T-cell (primary cell): ENCODE results near the gene SLC24A3. TPM values are rescaled to one million over a fixed set of nuclear protein-coding genes. Genes with fewer than 3 reads are reported as not detected.

Experiments used
- ATAC-seq, 4 experiments: fragments of 200-7000 bp in 3 of 4; fragments of 150-1000 bp in 1 of 4; cut with Tn5 transposase; replicated peaks in 1 of 4; 1 replicate in 3 of 4; 2 replicates in 1 of 4; pipeline ENCODE4 v1.10.0; 2021; ENCODE audit warnings: moderate library complexity in 3 of 4, mild to moderate bottlenecking in 2 of 4, moderate number of reproducible peaks in 1 of 4
- CTCF ChIA-PET, 2 donors: fragments of 300-600 bp; sonication (Branson Sonifier 250); formaldehyde crosslinking; loops; one replicate each; lab custom pipeline; 2022; ENCODE audit warnings: antibody characterized with exemption in 2 of 2; lab: Charles Lee
- POLR2A ChIA-PET, 2 donors: fragments of 300-600 bp; sonication (Branson Sonifier 250); formaldehyde crosslinking; loops; one replicate each; lab custom pipeline; 2022; ENCODE audit warnings: antibody characterized with exemption in 2 of 2; lab: Charles Lee
- DNase-seq, 35 experiments: peaks; one replicate each; pipeline versions ENCODE4 v3.0.0 to v3.0.0-alpha.2; 2013 to 2023
- H3K27ac ChIP-seq: one replicate; pipeline ENCODE4 v1.5.1; 2013; ENCODE audit warnings: low read length
- H3K27me3 ChIP-seq, 2 experiments: replicated peaks in 1 of 2; 1 replicate in 1 of 2; 2 replicates in 1 of 2; pipeline versions ENCODE4 v1.6.1 to v1.7.0; 2013; ENCODE audit warnings: low read length in 1 of 2, mixed read lengths in 1 of 2; ENCODE audit not compliant: control insufficient read depth in 2 of 2, insufficient read depth in 2 of 2; ENCODE audit errors: extremely low read depth in 1 of 2
- H3K36me3 ChIP-seq, 2 donors: 1 replicate in 1 of 2; 2 replicates in 1 of 2; pipeline versions ENCODE4 v1.6.1 to v1.7.0; 2013; ENCODE audit warnings: low read length in 1 of 2; ENCODE audit not compliant: control insufficient read depth in 2 of 2, insufficient read depth in 1 of 2; ENCODE audit errors: extremely low read depth in 1 of 2
- H3K4me1 ChIP-seq, 2 experiments: 1 replicate in 1 of 2; 2 replicates in 1 of 2; pipeline versions ENCODE4 v1.6.1 to v1.7.0; 2013; ENCODE audit warnings: low read length in 2 of 2, mixed read lengths in 1 of 2; ENCODE audit not compliant: insufficient read depth in 2 of 2, control insufficient read depth in 1 of 2; ENCODE audit errors: extremely low read depth in 1 of 2
- H3K4me3 ChIP-seq, 2 donors: 1 replicate in 1 of 2; 2 replicates in 1 of 2; pipeline versions ENCODE4 v1.5.1 to v1.7.0; 2013; ENCODE audit warnings: mild to moderate bottlenecking in 2 of 2, low read length in 1 of 2, moderate library complexity in 1 of 2; ENCODE audit not compliant: control insufficient read depth in 1 of 2; ENCODE audit errors: extremely low read depth in 1 of 2
- H3K9me3 ChIP-seq: 2 replicates; pipeline ENCODE4 v1.7.0; 2013
- H3K27ac Mint-ChIP-seq, 2 donors: one replicate each; pipeline ENCODE4 v1.8.0; 2020 to 2021; ENCODE audit warnings: mild to moderate bottlenecking in 2 of 2, mixed read lengths in 2 of 2
- H3K27me3 Mint-ChIP-seq, 2 donors: one replicate each; pipeline ENCODE4 v1.8.0; 2021 to 2022; ENCODE audit warnings: mixed read lengths in 2 of 2
- H3K36me3 Mint-ChIP-seq: one replicate; pipeline ENCODE4 v1.8.0; 2021; ENCODE audit warnings: mixed read lengths
- H3K4me1 Mint-ChIP-seq, 3 donors: one replicate each; pipeline ENCODE4 v1.8.0; 2020 to 2022; ENCODE audit warnings: mixed read lengths in 3 of 3, mild to moderate bottlenecking in 1 of 3
- H3K4me3 Mint-ChIP-seq, 3 donors: one replicate each; pipeline ENCODE4 v1.8.0; 2020 to 2022; ENCODE audit warnings: mild to moderate bottlenecking in 3 of 3, mixed read lengths in 3 of 3, moderate library complexity in 3 of 3
- H3K9me3 Mint-ChIP-seq, 3 donors: one replicate each; pipeline ENCODE4 v1.8.0; 2020 to 2022; ENCODE audit warnings: mixed read lengths in 3 of 3
- WGBS: methylation state at CpG from one replicate; pipeline ENCODE4 v1.1.5; 2013; ENCODE audit warnings: missing lambda C conversion rate; ENCODE audit not compliant: insufficient coverage; 5-methylcytosine and 5-hydroxymethylcytosine counted together
- total RNA-seq, 35 experiments: library from RNA in 6 of 35; stranded (reverse) in 6 of 35; fragments of 120-200 nt in 1 of 35; gene quantifications; one replicate each; pipeline versions ENCODE4 v1.2.1 to v1.2.4 and lab custom pipeline; 2013 to 2026

Gene SLC24A3
- total RNA-seq, 5 donors from 2014 or later (not counting 1 experiment from before 2014, with no cell fraction given) = 0.06 to 0.25 (median 0.12) TPM

DNA sequence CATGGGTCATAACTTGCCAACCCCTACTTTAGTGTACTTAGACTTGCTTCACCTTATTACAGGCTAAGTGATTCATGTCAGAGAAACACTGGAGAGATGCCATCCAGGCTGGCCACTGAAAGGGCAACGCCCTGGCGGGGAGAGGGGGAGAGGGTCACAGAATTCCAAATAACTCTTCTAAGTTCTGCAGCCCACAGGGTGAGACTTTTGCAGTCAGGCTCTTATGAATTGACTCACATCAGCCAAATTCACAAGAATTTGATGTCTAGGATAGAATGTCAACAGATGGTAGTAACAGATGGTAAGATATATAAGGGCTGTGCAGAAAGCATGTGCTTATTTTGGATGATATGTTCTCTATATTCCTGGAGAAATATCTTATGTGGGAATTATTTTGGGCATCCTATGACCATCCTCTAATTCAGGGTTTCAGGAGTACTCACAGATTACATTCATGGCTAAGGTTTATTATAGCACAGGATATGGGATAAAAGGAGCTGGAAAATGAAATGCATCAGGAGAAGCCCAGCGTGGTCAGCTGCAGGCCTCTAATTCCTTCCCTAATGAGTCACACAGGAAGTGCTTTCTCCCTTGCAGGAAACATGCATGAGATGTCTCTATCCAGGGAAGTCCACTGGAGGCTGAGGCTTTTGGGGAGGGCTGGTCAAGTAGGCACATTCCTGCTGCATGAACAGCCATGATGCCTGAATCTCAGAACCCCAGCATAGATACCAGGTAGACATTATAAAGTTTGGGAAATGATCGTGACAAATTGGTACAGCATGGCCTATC, 486.9 kb downstream of the SLC24A3 start:
- no peaks in the 10 kb centered on the region for H3K4me1 ChIP-seq
- H3K36me3 ChIP-seq = no peaks in the 10 kb centered on the region
- H3K27ac ChIP-seq = no peak overlapping the region
- Mint-ChIP-seq H3K9me3 (peaks cover 0 to 6% (median 3%) of the 10 kb centered on the region in 3 donors), H3K27ac (no peak overlapping the region), H3K36me3 (no peaks in the 10 kb centered on the region), H3K4me1 (no peaks in the 10 kb centered on the region), H3K4me3 (no peak overlapping the region), H3K27me3 (peaks cover 4 to 5% of the 10 kb centered on the region in 2 donors)
- peaks cover 0 to 2% of the 10 kb centered on the region in 2 experiments for H3K27me3 ChIP-seq
- no peak for DNase-seq
- no peak overlapping the region for H3K4me3 ChIP-seq
- ChIA-PET POLR2A (no interaction called here), CTCF (no interaction called here)
- WGBS = 80% methylated on average over 1 of the region's 4 CpGs
- H3K9me3 ChIP-seq = no peaks in the 10 kb centered on the region
- no peak for ATAC-seq

DNA sequence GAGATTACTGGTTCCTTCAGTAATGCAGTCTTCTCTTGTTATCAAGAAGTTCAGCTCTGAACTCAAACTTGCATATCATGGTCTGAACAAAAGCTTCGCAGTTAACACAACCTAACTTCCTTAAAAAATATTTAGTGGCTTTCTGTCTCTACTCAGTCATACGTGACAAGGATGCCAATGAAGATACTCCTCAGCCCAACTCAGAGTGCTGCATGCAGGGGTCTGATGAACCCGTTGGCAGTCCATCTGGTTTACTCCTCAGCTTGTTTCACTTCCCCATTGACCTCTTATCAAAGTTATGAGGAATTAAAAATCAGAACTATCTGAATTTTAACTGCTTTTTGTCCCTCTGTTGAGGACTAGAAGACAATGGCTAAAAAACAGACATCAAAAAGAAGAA, 489.0 kb downstream of the SLC24A3 start:
- peaks cover 0 to 2% of the 10 kb centered on the region in 2 experiments for H3K27me3 ChIP-seq
- ChIA-PET POLR2A (interaction anchor here in 1 of 2 donors (0.6 kb wide), 1 partner anchor 25 kb away, joined by 3 read pairs; no protein-coding TSS in a partner anchor), CTCF (no interaction called here)
- no peaks in the 10 kb centered on the region for H3K36me3 ChIP-seq
- Mint-ChIP-seq H3K4me1 (no peaks in the 10 kb centered on the region), H3K36me3 (no peaks in the 10 kb centered on the region), H3K27ac (no peak overlapping the region), H3K9me3 (peaks cover 0 to 6% (median 3%) of the 10 kb centered on the region in 3 donors), H3K4me3 (no peak overlapping the region), H3K27me3 (peaks cover 5% of the 10 kb centered on the region in 2 donors)
- no CpG with 5 or more reads among the region's 3 CpGs for WGBS
- no peak overlapping the region for H3K4me3 ChIP-seq
- H3K4me1 ChIP-seq = no peaks in the 10 kb centered on the region
- peak in 1 of 35 experiments; percentile 12 for DNase-seq
- no peak overlapping the region for H3K27ac ChIP-seq
- no peak for ATAC-seq
- H3K9me3 ChIP-seq = no peaks in the 10 kb centered on the region

DNA sequence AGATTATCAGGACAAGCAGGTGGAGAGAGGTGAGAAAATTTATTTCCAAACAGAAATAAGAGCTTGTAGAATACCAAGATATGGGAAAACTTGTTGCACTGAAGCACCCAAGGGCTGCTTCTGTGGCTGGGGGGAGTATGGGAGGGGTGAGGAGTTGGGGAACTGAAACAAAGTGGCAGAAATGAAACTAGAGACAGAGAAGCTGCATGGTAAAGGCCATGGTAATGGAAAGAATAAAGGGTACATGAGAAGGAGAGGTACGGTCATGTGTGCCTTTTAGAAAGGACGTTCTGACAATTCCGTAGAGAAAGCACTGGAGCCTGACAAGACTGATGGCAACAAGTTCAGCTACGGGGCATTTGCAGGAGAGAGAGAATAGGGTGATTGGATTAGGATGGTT, 494.0 kb downstream of the SLC24A3 start:
- H3K9me3 ChIP-seq = no peaks in the 10 kb centered on the region
- H3K27me3 Mint-ChIP-seq = peaks cover 2 to 5% of the 10 kb centered on the region in 2 donors
- DNase-seq (peak in 1 of 35 experiments; percentile 11), ATAC-seq (no peak)
- H3K4me3 Mint-ChIP-seq = no peak overlapping the region
- H3K4me1 Mint-ChIP-seq = no peaks in the 10 kb centered on the region
- peaks cover 0 to 11% (median 3%) of the 10 kb centered on the region in 3 donors for H3K9me3 Mint-ChIP-seq
- no peak overlapping the region for H3K27ac ChIP-seq
- H3K27ac Mint-ChIP-seq = no peak overlapping the region
- no peaks in the 10 kb centered on the region for H3K36me3 ChIP-seq
- no peak overlapping the region for H3K4me3 ChIP-seq
- peaks cover 0 to 2% of the 10 kb centered on the region in 2 experiments for H3K27me3 ChIP-seq
- CTCF ChIA-PET = interaction anchor here (0.5 to 1.3 kb wide), 2 partner anchors 12 to 46 kb away, joined by 3 to 4 read pairs; no protein-coding TSS in a partner anchor
- 76% methylated on average over 4 of the region's 4 CpGs for WGBS
- H3K4me1 ChIP-seq = no peaks in the 10 kb centered on the region
- POLR2A ChIA-PET = no interaction called here
- no peaks in the 10 kb centered on the region for H3K36me3 Mint-ChIP-seq

DNA sequence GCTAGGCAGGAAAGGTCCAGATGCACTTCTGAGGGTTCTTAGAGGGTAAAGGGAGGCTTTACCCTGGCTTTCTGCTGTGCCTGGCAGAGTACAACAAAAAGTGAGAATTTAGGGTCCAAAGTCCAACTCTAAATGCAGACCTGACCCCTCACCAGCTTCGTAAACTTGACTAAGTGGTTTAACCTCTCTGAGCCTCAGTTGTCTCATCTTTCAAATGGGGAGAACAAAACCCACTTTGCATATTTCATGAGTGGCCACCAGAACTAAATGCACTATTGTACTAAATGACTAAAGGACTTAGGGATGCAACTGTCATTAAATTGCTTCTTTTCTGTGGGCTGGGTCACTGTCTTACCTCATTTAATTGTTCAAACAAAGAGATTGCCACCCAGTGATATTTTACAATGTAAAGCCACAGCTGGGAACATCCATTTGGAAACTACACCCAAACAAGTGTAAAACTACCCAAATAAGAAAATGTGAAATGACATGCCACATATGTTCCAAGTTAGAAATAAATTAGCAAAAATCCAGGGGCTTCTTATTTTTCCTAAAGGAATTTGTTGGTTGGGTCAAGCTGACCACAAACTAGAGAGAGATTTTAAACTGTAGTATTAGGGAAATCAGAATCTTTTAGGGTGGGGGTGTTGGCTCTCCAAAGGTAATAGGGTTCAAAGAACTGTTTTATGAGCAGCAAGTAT, 497.3 kb downstream of the SLC24A3 start:
- Mint-ChIP-seq H3K4me1 (no peaks in the 10 kb centered on the region), H3K27me3 (peaks cover 1 to 6% of the 10 kb centered on the region in 2 donors), H3K27ac (no peak overlapping the region), H3K4me3 (no peak overlapping the region), H3K36me3 (no peaks in the 10 kb centered on the region), H3K9me3 (peaks cover 0 to 6% (median under 1%) of the 10 kb centered on the region in 3 donors)
- DNase-seq (no peak), ATAC-seq (no peak)
- ChIA-PET POLR2A (no interaction called here), CTCF (no interaction called here)
- Histone ChIP-seq H3K36me3 (no peaks in the 10 kb centered on the region), H3K27ac (no peak overlapping the region), H3K4me3 (no peak overlapping the region), H3K4me1 (no peaks in the 10 kb centered on the region), H3K9me3 (no peaks in the 10 kb centered on the region), H3K27me3 (peaks cover 0 to 2% of the 10 kb centered on the region in 2 experiments)
- no CpG with 5 or more reads among the region's 1 CpG for WGBS

DNA sequence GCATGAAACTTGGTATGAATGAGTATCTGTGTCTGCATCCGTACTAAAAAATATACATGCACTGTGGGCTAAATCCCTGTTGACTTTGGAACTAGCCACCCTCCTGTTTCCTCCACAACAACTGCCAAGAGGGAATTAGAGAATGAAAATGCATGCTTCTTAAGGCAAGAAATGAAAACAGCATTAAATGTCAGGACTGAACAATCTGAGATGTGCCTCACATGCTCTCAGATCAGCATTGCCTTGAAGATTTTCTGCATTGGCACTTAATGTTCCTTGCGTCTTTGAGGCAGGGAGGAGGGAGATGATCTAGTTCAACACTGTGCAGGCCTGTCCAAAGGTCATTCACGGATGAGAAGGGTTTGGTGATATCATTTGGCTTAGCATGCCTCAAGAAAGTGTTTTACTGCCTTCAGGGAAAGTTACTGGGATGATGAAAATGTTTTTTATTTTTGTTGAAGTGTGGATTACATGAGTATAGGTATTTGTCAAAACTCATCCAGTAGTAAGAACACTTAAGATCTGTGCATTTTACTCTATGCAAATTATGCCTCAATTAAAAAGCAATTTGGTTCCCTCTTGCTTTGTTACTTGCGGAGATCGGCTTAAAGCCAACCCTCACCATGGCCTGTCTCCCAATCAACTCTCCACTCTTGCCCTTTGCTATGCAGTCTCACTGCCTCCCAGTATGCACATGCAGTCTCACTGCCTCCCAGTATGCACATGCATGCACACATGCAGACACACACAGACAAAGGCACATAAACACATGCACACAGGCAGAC, 498.1 kb downstream of the SLC24A3 start:
- no peaks in the 10 kb centered on the region for H3K4me1 Mint-ChIP-seq
- H3K27ac Mint-ChIP-seq = no peak overlapping the region
- DNase-seq = no peak
- H3K27me3 Mint-ChIP-seq = peaks cover 1 to 6% of the 10 kb centered on the region in 2 donors
- ChIA-PET CTCF (no interaction called here), POLR2A (no interaction called here)
- no peak overlapping the region for H3K4me3 Mint-ChIP-seq
- Histone ChIP-seq H3K36me3 (no peaks in the 10 kb centered on the region), H3K4me3 (no peak overlapping the region), H3K9me3 (no peaks in the 10 kb centered on the region), H3K27me3 (peaks cover 0 to 2% of the 10 kb centered on the region in 2 experiments), H3K4me1 (no peaks in the 10 kb centered on the region), H3K27ac (no peak overlapping the region)
- WGBS = 90% methylated on average over 4 of the region's 5 CpGs
- peaks cover 0 to 6% (median 3%) of the 10 kb centered on the region in 3 donors for H3K9me3 Mint-ChIP-seq
- ATAC-seq = no peak
- no peaks in the 10 kb centered on the region for H3K36me3 Mint-ChIP-seq

DNA sequence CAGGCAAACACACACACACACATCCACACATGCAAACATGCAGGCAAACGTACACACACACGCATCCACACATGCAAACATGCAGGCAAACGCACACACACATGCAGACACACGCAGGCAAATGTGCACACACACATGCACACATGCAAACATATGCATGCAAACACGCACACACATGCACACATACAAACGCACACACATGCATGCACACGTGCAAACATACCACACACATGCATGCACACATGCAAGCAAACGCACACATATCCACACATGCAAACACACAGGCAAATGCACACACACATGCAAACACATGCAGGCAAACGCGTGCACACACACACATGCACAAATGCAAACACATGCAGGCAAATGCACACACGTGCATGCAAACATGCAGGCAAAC, 498.7 kb downstream of the SLC24A3 start:
- H3K36me3 Mint-ChIP-seq = no peaks in the 10 kb centered on the region
- Histone ChIP-seq H3K9me3 (no peaks in the 10 kb centered on the region), H3K27ac (no peak overlapping the region), H3K36me3 (no peaks in the 10 kb centered on the region), H3K4me1 (no peaks in the 10 kb centered on the region), H3K4me3 (no peak overlapping the region), H3K27me3 (peaks cover 0 to 2% of the 10 kb centered on the region in 2 experiments)
- no peak overlapping the region for H3K4me3 Mint-ChIP-seq
- ATAC-seq (no peak), DNase-seq (no peak)
- H3K9me3 Mint-ChIP-seq = peaks cover 0 to 6% (median 5%) of the 10 kb centered on the region in 3 donors
- WGBS = 85% methylated on average over 11 of the region's 11 CpGs
- peaks cover 1 to 6% of the 10 kb centered on the region in 2 donors for H3K27me3 Mint-ChIP-seq
- ChIA-PET CTCF (no interaction called here), POLR2A (no interaction called here)
- H3K4me1 Mint-ChIP-seq = no peaks in the 10 kb centered on the region
- no peak overlapping the region for H3K27ac Mint-ChIP-seq
